Stimulated activated CD8-positive, alpha-beta memory T cell treated with anti-CD3 and anti-CD28 coated beads, Interleukin-7, amount 100 ng/mL, for 24 hours (primary cell): ENCODE results near the gene MRPL37.

Source experiments
- DNase-seq: peaks from one replicate; pipeline ENCODE4 v3.0.0-alpha.2; 2020; ENCODE audit warnings: low read depth

Gene MRPL37

DNA sequence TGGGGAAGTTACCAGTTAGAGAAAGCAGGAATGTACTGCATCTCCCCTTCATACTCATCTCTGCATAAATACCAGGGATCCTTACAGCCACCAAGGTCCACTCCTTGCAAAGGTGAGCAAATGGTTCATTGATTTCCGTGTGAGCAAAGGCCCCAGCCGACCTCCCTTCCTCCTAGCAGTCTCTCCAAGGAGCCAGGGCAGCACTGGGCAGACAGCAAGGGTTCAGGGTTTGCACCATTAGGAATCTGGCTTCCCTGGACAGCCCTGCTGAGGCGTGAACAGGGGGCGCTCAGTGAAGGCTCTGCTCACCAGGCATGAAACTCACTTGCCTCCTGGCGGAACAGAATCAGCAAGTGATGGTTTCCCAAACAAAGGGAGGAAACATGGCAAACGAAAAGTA is 65.7 kb downstream of the MRPL37 start:
- DNase-seq: no peak

DNA sequence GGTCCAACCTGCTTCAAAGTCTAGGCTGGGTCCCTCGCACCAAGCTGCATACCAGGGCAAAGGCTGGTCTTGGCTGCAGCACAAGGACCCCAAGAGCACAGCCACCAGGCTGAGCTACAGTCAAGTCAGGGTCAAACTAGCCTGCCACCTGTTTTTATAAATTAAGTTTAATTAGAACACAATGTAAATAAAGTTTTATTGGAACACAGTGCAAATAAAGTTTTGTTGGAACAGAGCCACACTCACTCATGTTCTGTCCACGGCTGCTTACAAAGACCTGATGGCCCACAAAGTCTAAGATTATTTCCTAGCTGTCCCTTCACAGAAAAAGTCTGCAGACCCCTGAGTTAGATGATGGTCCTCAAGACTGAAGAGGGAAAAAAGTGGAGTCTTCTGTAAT is 66.2 kb downstream of the MRPL37 start:
- DNase-seq: no peak

DNA sequence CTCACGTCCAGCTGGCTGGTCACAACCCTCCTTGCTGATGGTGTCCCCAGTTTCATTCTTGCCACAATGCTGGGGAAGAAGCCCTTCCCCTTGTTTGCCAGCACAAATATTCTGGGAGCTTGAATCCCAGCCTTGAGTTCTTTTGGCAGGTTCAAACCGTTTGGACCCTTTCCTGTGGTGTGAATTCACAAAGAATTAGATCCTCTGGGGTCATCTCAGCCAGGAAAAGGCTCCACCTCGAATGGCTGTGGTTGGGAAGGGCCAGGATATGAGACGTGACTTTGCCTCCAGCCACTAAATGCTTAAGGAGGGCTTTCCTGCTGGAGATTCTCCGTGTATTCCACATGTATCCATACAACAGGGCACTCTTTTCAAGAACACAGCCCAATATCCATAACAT is 66.9 kb downstream of the MRPL37 start:
- no peak for DNase-seq
